AG10803 (cell line): ENCODE measurements around the gene MIER3.
"Not testable (repeated sequence)": the region's sequence is repeated elsewhere in the genome, so short reads cannot be mapped to it uniquely, and the experiment has no call there.

ENCODE experiments used
- DNase-seq: peaks from one replicate; pipeline ENCODE4 v3.0.0; 2010; ENCODE audit warnings: low read depth
- H3K4me3 ChIP-seq: 2 replicates; pipeline ENCODE4 v1.5.1; 2011; ENCODE audit warnings: mild to moderate bottlenecking, low read length, control low read depth
- TF ChIP-seq, protein P1 (sequence below): conservative IDR thresholded peaks from 2 replicates; pipeline ENCODE4 v1.5.1; 2011; ENCODE audit warnings: mild to moderate bottlenecking, low read length, control low read depth, inconsistent platforms

Gene MIER3

DNA sequence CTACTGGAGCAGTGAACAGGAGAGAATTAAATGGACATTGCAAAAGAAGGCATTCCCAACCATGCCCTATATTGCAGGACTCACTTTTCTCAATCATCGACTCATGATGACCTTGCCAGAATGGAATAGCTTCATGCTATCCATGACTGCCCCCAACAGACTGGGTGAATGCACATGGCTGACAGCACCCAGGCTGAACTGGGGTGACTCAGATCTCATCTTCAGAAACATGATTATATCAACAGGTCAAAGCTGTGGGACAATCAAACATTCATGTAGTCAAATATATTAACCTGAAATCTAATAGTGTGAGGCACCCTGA, 34.7 kb upstream of the MIER3 start:
- H3K4me3 ChIP-seq: no peak overlapping the region
- no peak for DNase-seq
- TF ChIP-seq, protein P1, sequence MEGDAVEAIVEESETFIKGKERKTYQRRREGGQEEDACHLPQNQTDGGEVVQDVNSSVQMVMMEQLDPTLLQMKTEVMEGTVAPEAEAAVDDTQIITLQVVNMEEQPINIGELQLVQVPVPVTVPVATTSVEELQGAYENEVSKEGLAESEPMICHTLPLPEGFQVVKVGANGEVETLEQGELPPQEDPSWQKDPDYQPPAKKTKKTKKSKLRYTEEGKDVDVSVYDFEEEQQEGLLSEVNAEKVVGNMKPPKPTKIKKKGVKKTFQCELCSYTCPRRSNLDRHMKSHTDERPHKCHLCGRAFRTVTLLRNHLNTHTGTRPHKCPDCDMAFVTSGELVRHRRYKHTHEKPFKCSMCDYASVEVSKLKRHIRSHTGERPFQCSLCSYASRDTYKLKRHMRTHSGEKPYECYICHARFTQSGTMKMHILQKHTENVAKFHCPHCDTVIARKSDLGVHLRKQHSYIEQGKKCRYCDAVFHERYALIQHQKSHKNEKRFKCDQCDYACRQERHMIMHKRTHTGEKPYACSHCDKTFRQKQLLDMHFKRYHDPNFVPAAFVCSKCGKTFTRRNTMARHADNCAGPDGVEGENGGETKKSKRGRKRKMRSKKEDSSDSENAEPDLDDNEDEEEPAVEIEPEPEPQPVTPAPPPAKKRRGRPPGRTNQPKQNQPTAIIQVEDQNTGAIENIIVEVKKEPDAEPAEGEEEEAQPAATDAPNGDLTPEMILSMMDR: no peak

DNA sequence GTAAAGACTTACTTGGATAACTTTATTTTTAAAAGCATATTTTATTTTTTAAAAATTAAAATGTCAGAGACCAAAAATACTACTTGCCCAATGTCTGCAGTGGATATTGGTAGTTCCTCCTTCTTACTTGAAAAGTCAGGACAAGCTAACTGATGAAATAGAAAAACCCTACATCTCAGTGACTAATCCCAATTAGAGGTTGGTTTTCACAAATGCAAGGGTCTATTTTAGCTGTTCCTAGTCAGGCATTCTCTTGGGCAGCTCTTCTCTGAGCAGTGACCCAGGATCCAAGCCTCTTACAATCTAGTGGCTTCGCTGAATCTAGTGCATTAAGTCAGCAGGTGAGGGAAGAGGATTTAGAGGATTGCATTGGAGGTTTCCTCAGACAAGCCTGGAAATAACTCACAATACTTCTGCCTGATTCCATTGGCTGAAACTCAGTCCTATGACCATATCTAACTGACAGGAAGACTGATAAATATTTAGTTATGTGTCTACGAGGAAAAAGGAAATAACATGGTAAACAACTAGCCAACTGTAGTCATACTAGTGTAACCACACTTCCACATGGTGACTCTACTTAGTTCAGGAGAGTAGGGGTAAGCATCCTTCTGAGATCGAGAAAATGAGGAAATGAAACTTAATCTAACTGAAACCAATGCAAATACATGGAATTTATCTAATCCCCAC, 34.2 kb upstream of the MIER3 start:
- no peak for DNase-seq

DNA sequence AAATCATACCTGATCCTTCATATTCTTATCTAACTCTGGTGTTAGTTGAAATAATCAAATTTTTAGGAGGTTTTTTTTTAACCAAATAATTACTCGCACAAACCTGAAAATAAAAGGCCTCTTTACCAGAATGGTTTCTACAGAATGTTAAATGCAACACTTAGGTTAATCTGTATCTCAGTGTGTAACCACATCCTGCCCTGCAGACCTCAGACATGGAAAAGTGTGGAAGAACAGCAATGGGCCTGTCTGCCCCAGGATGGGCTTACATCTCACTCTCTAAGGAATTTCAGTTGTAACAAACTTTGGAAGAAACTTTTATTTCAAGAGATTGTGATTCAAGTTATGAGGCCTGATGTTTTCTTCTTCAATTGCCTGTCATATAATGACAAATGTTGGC, 32.5 kb upstream of the MIER3 start:
- DNase-seq: no peak
- TF ChIP-seq, protein P1: no peak
- H3K4me3 ChIP-seq: no peak overlapping the region

More for the DNA sequence above, 34.2 kb upstream of the MIER3 start:
- TF ChIP-seq, protein P1: no peak
- H3K4me3 ChIP-seq: no peak overlapping the region

DNA sequence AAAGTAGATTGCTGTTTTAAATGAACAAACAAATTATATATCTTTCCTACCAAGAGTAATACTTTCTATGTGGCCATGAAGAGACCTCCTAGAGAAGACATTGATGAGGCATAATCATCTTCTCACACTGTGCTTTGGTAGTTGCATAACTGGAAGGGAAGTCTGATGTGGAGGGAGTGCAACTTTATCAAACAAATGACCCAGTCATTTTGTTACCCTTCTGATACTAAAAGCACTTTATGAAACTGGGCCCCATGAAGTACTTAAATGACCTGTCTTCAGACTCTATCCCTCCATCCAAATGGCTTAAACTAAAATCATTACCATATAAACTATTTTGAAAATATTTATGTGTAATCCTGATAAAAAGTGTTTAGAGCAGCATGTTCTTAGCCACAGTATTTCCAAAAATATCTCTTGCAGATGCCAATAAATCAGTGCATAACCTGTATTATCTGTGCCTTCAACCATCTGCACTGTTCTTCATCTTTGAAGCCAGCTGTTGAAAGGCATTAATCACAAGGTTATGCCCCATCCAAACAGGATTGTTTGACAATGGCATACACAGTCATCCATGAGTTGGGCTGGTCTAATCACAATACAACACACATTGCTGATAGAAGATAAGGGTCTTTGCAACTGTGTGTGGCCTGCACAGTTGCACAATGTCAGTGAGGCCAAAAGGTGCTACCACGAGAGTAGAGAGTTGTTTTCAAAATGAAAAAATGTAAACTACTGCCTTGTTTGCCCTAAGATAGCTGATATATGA, 31.9 kb upstream of the MIER3 start:
- H3K4me3 ChIP-seq: no peak overlapping the region
- TF ChIP-seq, protein P1: no peak
- DNase-seq: no peak

DNA sequence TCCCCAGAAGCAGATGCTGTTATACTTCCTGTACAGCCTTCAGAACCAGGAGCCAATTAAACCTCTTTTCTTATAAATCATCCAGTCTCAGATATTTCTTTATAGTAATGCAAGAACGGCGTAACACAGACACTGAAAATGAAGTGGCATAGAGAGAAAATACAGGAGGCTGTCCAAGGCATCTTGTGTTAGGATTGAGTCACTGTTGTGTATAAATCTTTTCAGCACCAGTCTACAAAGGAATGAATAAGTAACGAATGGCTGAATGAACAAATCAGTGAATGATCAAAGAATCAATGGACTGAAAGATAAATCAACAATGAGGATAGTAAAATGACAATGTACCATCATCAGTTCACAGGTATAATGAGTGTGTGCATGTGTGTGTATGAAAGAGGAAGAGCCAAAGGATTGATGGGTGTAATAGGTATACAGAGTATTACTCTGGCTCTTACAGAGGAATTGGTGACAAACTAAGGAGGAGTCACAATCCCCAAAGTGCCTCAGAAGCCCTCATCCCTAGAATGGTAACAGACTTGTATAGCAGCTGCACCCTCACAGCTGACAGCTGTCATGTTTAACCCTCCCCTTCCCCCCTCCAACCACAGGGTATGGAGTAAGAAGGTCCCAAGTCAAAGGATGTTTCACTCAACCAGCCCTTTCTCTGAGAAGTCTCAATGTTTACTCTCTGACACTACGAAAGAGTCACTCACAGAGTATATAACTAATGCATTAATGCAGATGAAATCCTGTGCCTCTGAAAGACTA, 29.8 kb upstream of the MIER3 start:
- TF ChIP-seq, protein P1: no peak
- DNase-seq: no peak

DNA sequence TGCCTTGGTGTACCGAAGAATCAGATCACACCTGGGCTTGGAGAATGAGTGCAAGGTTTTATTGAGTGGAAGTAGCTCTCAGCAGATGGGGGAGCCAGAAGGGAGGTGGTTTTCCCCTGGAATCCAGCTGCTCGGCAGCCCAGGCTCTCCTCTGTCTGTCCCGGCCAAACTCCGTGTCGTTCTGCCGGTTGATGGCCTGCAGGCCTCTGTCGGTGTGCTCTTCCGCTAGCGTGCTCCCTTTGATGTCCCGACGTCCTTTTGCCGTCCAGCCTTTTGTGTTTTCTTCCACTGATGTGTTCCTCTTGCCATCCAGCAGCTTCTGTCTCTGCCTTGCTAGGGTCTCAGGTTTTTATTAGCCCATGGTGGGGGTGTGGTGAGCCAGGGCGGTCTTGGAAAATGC, 28.0 kb upstream of the MIER3 start:
- H3K4me3 ChIP-seq: no peak overlapping the region
- TF ChIP-seq, protein P1: no peak
- no peak for DNase-seq

More for the DNA sequence above, 29.8 kb upstream of the MIER3 start:
- no peak overlapping the region for H3K4me3 ChIP-seq

DNA sequence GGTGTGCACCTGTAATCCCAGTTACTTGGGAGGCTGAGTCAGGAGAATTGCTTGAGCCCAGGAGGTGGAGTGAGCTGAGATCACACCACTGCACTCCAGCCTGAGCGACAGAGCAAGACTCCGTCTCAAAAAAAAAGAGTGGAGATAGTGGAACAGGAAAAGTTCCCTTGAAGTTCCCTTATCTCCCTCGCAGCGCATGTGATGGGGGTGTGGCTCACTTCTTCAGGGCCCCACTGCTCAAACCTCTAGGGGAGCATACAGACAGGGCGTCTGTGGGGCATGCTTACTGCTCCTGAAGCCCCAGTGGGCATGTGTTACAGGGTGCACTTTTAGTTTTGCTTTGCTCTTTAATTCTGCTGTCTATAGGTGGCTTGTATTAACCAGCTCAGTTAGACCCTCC, 27.6 kb upstream of the MIER3 start:
- not testable (repeated sequence) for DNase-seq, H3K4me3 ChIP-seq
